Testis (tissue), 3 donors: ENCODE measurements around the gene IFNGR1. TPM values are rescaled to one million over a fixed set of nuclear protein-coding genes. Genes with fewer than 3 reads are reported as not detected.

Experiments
- DNase-seq: peaks from one replicate; pipeline ENCODE4 v3.0.0-alpha.2; 2019
- H3K27ac ChIP-seq, 2 donors: fragments of 200-600 bp; sonication (generic); one replicate each; pipeline ENCODE4 v1.5.1; 2019
- H3K27me3 ChIP-seq: fragments of 200-600 bp; sonication (generic); one replicate; pipeline ENCODE4 v1.5.1; 2019
- H3K36me3 ChIP-seq: fragments of 200-600 bp; sonication (generic); one replicate; pipeline ENCODE4 v1.5.1; 2017; ENCODE audit warnings: low read depth; ENCODE audit errors: missing control alignments
- H3K4me1 ChIP-seq: fragments of 200-600 bp; sonication (generic); one replicate; pipeline ENCODE4 v1.5.1; 2019
- H3K4me3 ChIP-seq, 2 donors: fragments of 200-600 bp; sonication (generic); one replicate each; pipeline ENCODE4 v1.5.1; 2017 to 2019
- H3K9me3 ChIP-seq: fragments of 200-600 bp; sonication (generic); one replicate; pipeline ENCODE4 v1.5.1; 2017
- CTCF ChIP-seq, 3 experiments: fragments of 450-650 bp in 2 of 3; fragments of 200-600 bp in 1 of 3; sonication (generic) in 1 of 3; IDR thresholded peaks; one replicate each; pipeline ENCODE4 v1.5.1; 2016 to 2019; ENCODE audit warnings: antibody characterized with exemption in 3 of 3, mild to moderate bottlenecking in 2 of 3, moderate library complexity in 1 of 3
- POLR2A ChIP-seq: fragments of 450-650 bp; IDR thresholded peaks from one replicate; pipeline ENCODE4 v1.6.1; 2017; ENCODE audit warnings: antibody characterized with exemption, mild to moderate bottlenecking, moderate library complexity
- WGBS, 2 donors: methylation state at CpG; one replicate each; pipeline ENCODE4 v1.1.5; 2018; 5-methylcytosine and 5-hydroxymethylcytosine counted together
- intact Hi-C: fragments of 100-400 bp; cut with DNase I; formaldehyde crosslinking; loops from one replicate; pipeline ENCODE4 v1.15.1; 2023; ENCODE audit warnings: low total_unique reads
- polyA plus RNA-seq: library from polyadenylated mRNA; stranded (reverse); fragments of 350-450 nt; fragmentation: Illumina TruSeq; extraction: RNeasy Lipid Tissue Mini Kit (QIAGEN cat#74804); gene quantifications from one replicate; pipeline ENCODE4 v1.2.3, GENCODE V29; 2014; ENCODE audit warnings: low read depth, low replicate concordance; ENCODE audit not compliant: insufficient read depth
- total RNA-seq, 2 donors: library from RNA; depleted of rRNA; stranded (reverse); fragments of >200 nt; gene quantifications; one replicate each; pipeline ENCODE4 v1.2.3, GENCODE V29; 2016

Gene IFNGR1
- total and polyA plus RNA-seq, 3 donors from 2014 or later = 46.4 to 49.6 (median 47.8) TPM

- H3K27ac ChIP-seq = no peak overlapping the region
- TF ChIP-seq CTCF (IDR thresholded peaks at IDR 0.05) (no peak), POLR2A (no peak)
- WGBS, 2 donors = 76 to 86% methylated on average over 2 of the region's 2 CpGs
- DNase-seq = no peak
- no peaks in the 10 kb centered on the region for H3K36me3 ChIP-seq
- no peaks in the 10 kb centered on the region for H3K27me3 ChIP-seq
- intact Hi-C loops = no loop called here
- H3K9me3 ChIP-seq = no peaks in the 10 kb centered on the region
- H3K4me3 ChIP-seq = no peak overlapping the region
- H3K4me1 ChIP-seq = peaks cover 15% of the 10 kb centered on the region
These were observed 5.6 kb upstream of the IFNGR1 start for GRCh38 chr6:137224799-137225198.

- TF ChIP-seq CTCF (IDR thresholded peaks at IDR 0.05) (no peak), POLR2A (no peak)
- no peak overlapping the region for H3K4me3 ChIP-seq
- no peaks in the 10 kb centered on the region for H3K27me3 ChIP-seq
- H3K36me3 ChIP-seq = no peaks in the 10 kb centered on the region
- intact Hi-C loops = no loop called here
- H3K4me1 ChIP-seq = peaks cover 18% of the 10 kb centered on the region
- WGBS, 2 donors = 84 to 88% methylated on average over 6 of the region's 6 CpGs
- H3K27ac ChIP-seq = peak overlapping the region in 1 of 2 donors; percentile 10
- peak; percentile 29 for DNase-seq
- H3K9me3 ChIP-seq = no peaks in the 10 kb centered on the region
These were observed 4.4 kb upstream of the IFNGR1 start for GRCh38 chr6:137223370-137224131.

GRCh38 chr6:137222381-137222780 is 3.2 kb upstream of the IFNGR1 start:
- intact Hi-C loops = no loop called here
- 49 to 54% methylated on average over 3 of the region's 3 CpGs for WGBS, 2 donors
- Histone ChIP-seq H3K27ac (peak overlapping the region in 1 of 2 donors; percentile 67), H3K36me3 (no peaks in the 10 kb centered on the region), H3K4me3 (no peak overlapping the region), H3K9me3 (no peaks in the 10 kb centered on the region), H3K4me1 (peaks cover 20% of the 10 kb centered on the region), H3K27me3 (no peaks in the 10 kb centered on the region)
- DNase-seq = no peak
- no peak for TF ChIP-seq POLR2A
- TF ChIP-seq CTCF (IDR thresholded peaks at IDR 0.05) = no peak

- DNase-seq = no peak
- peaks cover 33% of the 10 kb centered on the region for H3K4me1 ChIP-seq
- no peaks in the 10 kb centered on the region for H3K9me3 ChIP-seq
These were observed 573 bp upstream of the IFNGR1 start for GRCh38 chr6:137219664-137220252.

More at GRCh38 chr6:137219664-137220252, 573 bp upstream of the IFNGR1 start:
- 51 to 53% methylated on average over 6 of the region's 6 CpGs for WGBS, 2 donors
- Histone ChIP-seq H3K27me3 (no peaks in the 10 kb centered on the region), H3K4me3 (peak overlapping the region; percentile 87 to 97), H3K27ac (peak overlapping the region; percentile 97), H3K36me3 (no peaks in the 10 kb centered on the region)
- intact Hi-C loops = no loop called here
- no peak for TF ChIP-seq POLR2A
- TF ChIP-seq CTCF (IDR thresholded peaks at IDR 0.05) = no peak
